ENCODE measurements around the gene PLXNB2. TPM values are rescaled to one million over a fixed set of nuclear protein-coding genes. Genes with fewer than 3 reads are reported as not detected.
A peak's percentile ranks its signal among the peaks of the same experiment; 100 is the strongest.

The PLXNB2 gene
- total and polyA plus RNA-seq, 2 experiments from 2014 or later: 83.2 to 195 TPM

DNA sequence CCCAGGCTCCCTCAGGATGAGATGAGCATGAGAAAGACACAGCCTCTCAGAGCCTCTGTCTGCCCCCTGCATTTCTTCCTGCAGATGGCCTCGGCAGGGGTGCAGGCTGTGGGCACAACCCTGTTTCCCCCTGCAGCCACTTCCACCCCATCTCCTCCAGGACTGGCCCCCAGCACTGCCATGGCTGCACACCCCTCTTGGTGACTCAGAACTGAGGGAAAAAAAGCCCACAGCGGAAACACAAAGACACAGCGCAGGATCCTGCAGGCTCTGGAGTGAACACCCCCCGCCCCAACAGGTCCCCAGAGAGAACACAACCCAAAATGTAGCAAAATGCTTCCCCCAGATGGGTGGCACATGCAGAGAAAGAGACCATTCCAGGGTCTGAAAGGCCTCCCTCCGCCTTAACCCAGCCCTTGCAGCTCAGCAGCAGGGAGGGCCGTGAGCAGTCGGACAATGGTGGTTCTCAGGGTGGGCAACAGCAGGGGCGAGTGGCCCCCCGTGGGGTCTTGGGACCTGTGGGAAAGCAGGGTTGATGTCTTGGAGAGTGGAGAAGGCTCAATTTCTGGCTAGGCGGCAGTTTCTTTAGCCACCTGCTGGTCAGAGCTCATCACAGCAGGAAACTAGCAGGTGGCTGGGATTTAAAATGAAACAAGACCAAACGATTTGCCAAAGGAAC lies 70.6 kb downstream of the PLXNB2 start:
- H3K4me3 ChIP-seq: no peak overlapping the region
- no peaks in the 10 kb centered on the region for H3K36me3 ChIP-seq
- H3K27me3 ChIP-seq: no peaks in the 10 kb centered on the region
- H3K4me1 ChIP-seq (ENCODE audit: low read depth): peaks cover 5% of the 10 kb centered on the region
- no peak for DNase-seq (ENCODE audit: low read depth in 1 of 2, low spot score in 1 of 2)
- no peak overlapping the region for H3K27ac ChIP-seq
- no peaks in the 10 kb centered on the region for H3K9me3 ChIP-seq (ENCODE audit: low read depth)
- TF ChIP-seq CTCF (IDR thresholded peaks at IDR 0.05; ENCODE audit: low read depth, low read length): peak; percentile 44

GRCh38 chr22:50233223-50233622 lies 74.2 kb downstream of the PLXNB2 start:
- Histone ChIP-seq H3K4me3 (no peak overlapping the region), H3K36me3 (no peaks in the 10 kb centered on the region), H3K27ac (no peak overlapping the region), H3K4me1 (ENCODE audit: low read depth) (no peaks in the 10 kb centered on the region), H3K9me3 (ENCODE audit: low read depth) (no peaks in the 10 kb centered on the region), H3K27me3 (no peaks in the 10 kb centered on the region)
- no peak for DNase-seq (ENCODE audit: low read depth in 1 of 2, low spot score in 1 of 2)
- no peak for TF ChIP-seq CTCF (IDR thresholded peaks at IDR 0.05; ENCODE audit: low read depth, low read length)

DNA sequence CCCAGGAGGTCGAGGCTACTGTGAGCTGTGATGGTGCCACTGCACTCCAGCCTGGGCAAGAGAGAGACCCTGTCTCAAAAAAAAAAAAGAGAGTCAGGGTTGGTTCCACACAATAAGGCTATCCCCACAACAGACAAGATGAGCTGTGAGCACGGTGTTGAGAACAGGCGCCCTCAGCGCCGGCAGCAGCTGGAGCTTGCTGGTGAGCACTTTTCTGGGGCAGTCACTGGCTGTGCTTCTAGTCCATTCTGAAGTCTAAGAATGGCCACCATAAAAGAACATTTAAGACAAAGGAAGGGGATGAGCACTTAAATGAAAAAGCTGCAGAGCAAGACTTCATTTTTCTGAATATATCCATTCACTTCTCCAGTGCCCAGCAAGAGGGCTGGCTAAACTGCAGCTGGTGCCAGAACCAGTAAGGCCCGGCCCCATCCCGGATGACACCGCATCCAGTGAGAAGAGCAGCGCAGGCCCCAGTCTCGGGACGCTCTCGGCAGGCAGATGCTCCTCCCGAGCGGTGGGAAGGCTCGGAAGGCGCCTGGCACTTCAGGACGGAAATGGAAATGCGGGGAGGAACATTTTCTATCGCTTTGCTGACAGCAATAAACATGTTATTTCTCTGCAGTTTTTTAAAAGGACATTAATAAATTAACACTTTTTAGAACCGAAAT lies 74.8 kb downstream of the PLXNB2 start:
- no peaks in the 10 kb centered on the region for H3K36me3 ChIP-seq
- no peaks in the 10 kb centered on the region for H3K4me1 ChIP-seq (ENCODE audit: low read depth)
- H3K27me3 ChIP-seq: no peaks in the 10 kb centered on the region
- no peak overlapping the region for H3K27ac ChIP-seq
- DNase-seq (ENCODE audit: low read depth in 1 of 2, low spot score in 1 of 2): no peak
- H3K9me3 ChIP-seq (ENCODE audit: low read depth): no peaks in the 10 kb centered on the region
- TF ChIP-seq CTCF (IDR thresholded peaks at IDR 0.05; ENCODE audit: low read depth, low read length): no peak
- no peak overlapping the region for H3K4me3 ChIP-seq

DNA sequence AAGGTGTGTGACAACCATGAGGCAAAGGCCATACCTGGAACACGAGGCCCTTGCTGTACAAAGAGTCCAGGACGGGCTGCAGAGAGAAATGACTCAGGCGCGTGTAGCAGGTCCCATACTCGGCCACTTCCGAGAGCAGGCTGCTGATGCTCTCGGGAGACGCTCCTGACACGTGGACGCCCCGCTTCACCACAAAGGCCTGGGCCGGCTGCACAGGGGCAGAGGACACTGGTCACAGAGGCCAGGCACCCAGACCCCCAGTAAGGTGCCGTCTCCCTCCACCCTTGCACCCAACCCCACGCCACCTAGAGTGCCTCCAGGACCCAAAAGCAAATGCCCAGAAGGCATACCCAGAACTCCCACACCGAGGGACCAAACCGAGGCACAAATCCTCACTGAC lies 78.1 kb downstream of the PLXNB2 start:
- Histone ChIP-seq H3K27ac (no peak overlapping the region), H3K36me3 (peaks cover under 1% of the 10 kb centered on the region), H3K4me1 (ENCODE audit: low read depth) (no peaks in the 10 kb centered on the region), H3K27me3 (no peaks in the 10 kb centered on the region), H3K4me3 (no peak overlapping the region), H3K9me3 (ENCODE audit: low read depth) (no peaks in the 10 kb centered on the region)
- no peak for DNase-seq (ENCODE audit: low read depth in 1 of 2, low spot score in 1 of 2)
- no peak for TF ChIP-seq CTCF (IDR thresholded peaks at IDR 0.05; ENCODE audit: low read depth, low read length)

DNA sequence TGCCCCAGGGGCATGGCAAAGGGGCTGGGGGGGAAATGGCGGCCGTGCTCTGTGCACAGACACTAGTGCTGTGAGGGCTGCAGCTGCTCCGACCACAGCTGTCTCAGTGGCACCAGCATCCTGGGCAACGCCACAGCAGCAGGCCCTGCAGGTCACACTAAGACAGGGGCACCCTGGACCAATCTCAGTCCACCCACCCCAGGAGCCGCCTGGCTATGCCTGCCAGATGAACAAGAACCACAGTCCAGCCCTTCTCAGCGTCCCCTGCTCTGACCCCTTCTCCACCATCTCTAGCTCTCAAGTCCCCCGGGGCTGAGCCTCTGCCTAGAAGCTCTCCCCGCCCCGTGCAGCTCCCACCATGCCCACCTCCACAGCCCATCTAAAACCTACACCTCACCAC lies 79.1 kb downstream of the PLXNB2 start:
- H3K27ac ChIP-seq: no peak overlapping the region
- H3K9me3 ChIP-seq (ENCODE audit: low read depth): no peaks in the 10 kb centered on the region
- no peaks in the 10 kb centered on the region for H3K4me1 ChIP-seq (ENCODE audit: low read depth)
- no peak for DNase-seq (ENCODE audit: low read depth in 1 of 2, low spot score in 1 of 2)
- H3K36me3 ChIP-seq: peaks cover 6% of the 10 kb centered on the region
- no peak overlapping the region for H3K4me3 ChIP-seq
- TF ChIP-seq CTCF (IDR thresholded peaks at IDR 0.05; ENCODE audit: low read depth, low read length): no peak
- H3K27me3 ChIP-seq: no peaks in the 10 kb centered on the region

Measured in cardiac muscle cell (in vitro differentiated cells and primary cell).